Thyroid gland (tissue), 4 donors: ENCODE measurements around the gene GNG7. TPM values are rescaled to one million over a fixed set of nuclear protein-coding genes. Genes with fewer than 3 reads are reported as not detected.

ENCODE experiments used
- DNase-seq, 2 donors: peaks; one replicate each; pipeline ENCODE4 v3.0.0-alpha.2; 2019
- H3K27ac ChIP-seq, 3 donors: fragments of 200-600 bp; sonication (generic); 1 replicate in 2 of 3; 2 replicates in 1 of 3; pipeline ENCODE4 v1.5.1; 2016 to 2019; ENCODE audit warnings: mild to moderate bottlenecking in 1 of 3, moderate library complexity in 1 of 3
- H3K27me3 ChIP-seq: fragments of 200-600 bp; sonication (generic); one replicate; pipeline ENCODE4 v1.5.1; 2019
- H3K36me3 ChIP-seq, 2 donors: fragments of 200-600 bp; sonication (generic); one replicate each; pipeline ENCODE4 v1.5.1; 2016 to 2019
- H3K4me1 ChIP-seq, 2 donors: fragments of 200-600 bp; sonication (generic); one replicate each; pipeline ENCODE4 v1.5.1; 2017 to 2019
- H3K4me3 ChIP-seq, 3 donors: fragments of 200-600 bp; sonication (generic); replicated peaks in 1 of 3; 1 replicate in 2 of 3; 2 replicates in 1 of 3; pipeline ENCODE4 v1.5.1; 2016; ENCODE audit warnings: mild to moderate bottlenecking in 1 of 3
- H3K9me3 ChIP-seq: fragments of 200-600 bp; sonication (generic); one replicate; pipeline ENCODE4 v1.5.1; 2017
- POLR2A ChIP-seq, 2 donors: fragments of 450-650 bp; IDR thresholded peaks; one replicate each; pipeline ENCODE4 v1.6.1; 2017; ENCODE audit warnings: antibody characterized with exemption in 2 of 2, mild to moderate bottlenecking in 2 of 2, moderate library complexity in 1 of 2
- WGBS, 2 donors: methylation state at CpG; one replicate each; pipeline ENCODE4 v1.1.5; 2017; 5-methylcytosine and 5-hydroxymethylcytosine counted together
- intact Hi-C: fragments of 100-400 bp; cut with DNase I; formaldehyde crosslinking; loops from one replicate; pipeline ENCODE4 v1.15.1; 2023
- total RNA-seq, 4 donors: library from RNA; depleted of rRNA; stranded (reverse); fragments of >200 nt; gene quantifications; one replicate each; pipeline ENCODE4 v1.2.3, GENCODE V29; 2016
- TF ChIP-seq, protein P1 (sequence below), 6 experiments: fragments of 200-600 bp in 3 of 6; fragments of 450-650 bp in 3 of 6; sonication (generic) in 3 of 6; IDR thresholded peaks; one replicate each; pipeline ENCODE4 v1.5.1; 2016 to 2019; ENCODE audit warnings: antibody characterized with exemption in 6 of 6, mild to moderate bottlenecking in 2 of 6, inconsistent platforms in 1 of 6, moderate library complexity in 1 of 6

Gene GNG7
- total RNA-seq, 4 donors from 2014 or later = 3.8 to 6.9 (median 5.6) TPM

DNA sequence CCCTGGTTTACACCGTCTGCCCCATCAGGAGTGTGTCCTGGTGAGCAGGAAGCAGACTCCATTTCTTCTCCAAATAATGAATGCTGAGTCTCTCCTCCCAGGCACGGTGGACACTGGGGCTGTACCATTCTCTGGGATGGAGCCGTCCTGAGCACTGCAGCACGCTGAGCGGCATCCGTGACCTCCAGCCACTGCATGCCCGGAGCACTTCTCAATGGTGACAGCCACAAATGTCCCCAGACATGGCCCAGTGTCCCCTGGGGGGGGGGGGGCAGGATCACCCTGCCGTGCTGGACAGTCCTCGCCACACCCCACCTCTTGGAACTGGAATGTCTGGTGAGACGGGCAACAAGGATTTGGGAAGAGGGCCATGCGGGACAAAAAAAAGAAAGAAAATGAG, 37.4 kb downstream of the GNG7 start:
- no peak overlapping the region for H3K27ac ChIP-seq
- no peaks in the 10 kb centered on the region for H3K9me3 ChIP-seq
- WGBS, 2 donors = 94 to 95% methylated on average over 10 of the region's 11 CpGs
- DNase-seq = no peak
- H3K4me1 ChIP-seq = no peaks in the 10 kb centered on the region
- H3K36me3 ChIP-seq = no peaks in the 10 kb centered on the region
- TF ChIP-seq POLR2A (IDR thresholded peaks at IDR 0.05) = no peak
- H3K27me3 ChIP-seq = no peaks in the 10 kb centered on the region
- no peak overlapping the region for H3K4me3 ChIP-seq
- intact Hi-C loops = no loop called here

DNA sequence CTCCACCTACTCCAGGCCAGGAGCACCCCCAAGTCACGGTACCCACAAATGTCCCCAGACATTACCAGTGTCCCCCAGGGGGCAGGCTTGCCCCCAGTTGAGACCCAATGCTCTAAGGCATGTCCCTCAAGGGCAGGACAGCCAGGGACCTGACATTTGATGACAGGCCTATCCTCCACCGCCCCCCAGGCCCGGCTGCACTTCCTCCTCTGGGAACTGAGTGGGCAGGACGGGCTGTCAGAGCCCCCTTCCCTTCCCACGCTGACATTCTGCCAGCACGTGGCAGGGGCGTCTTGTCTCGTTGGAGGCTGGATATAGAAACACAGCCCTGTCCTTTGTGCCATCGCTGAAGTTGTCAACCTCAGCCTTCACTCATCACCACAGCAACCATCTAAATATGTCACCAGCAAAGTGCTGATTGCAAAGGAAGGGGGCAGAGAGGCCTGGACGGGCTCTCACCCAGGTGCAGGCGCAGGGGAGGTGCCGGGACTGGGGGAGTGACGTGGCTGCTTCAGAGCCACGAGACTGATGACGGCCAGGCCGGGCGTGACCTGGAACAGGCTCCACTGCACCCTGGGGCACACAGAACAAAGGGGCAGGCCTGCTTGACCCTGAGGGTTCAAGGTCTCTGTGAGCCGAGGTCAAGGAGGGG, 38.4 kb downstream of the GNG7 start:
- Histone ChIP-seq H3K27ac (no peak overlapping the region), H3K4me3 (no peak overlapping the region), H3K27me3 (no peaks in the 10 kb centered on the region), H3K9me3 (no peaks in the 10 kb centered on the region), H3K4me1 (no peaks in the 10 kb centered on the region), H3K36me3 (no peaks in the 10 kb centered on the region)
- intact Hi-C loops = no loop called here
- no peak for TF ChIP-seq POLR2A (IDR thresholded peaks at IDR 0.05)
- TF ChIP-seq, protein P1, sequence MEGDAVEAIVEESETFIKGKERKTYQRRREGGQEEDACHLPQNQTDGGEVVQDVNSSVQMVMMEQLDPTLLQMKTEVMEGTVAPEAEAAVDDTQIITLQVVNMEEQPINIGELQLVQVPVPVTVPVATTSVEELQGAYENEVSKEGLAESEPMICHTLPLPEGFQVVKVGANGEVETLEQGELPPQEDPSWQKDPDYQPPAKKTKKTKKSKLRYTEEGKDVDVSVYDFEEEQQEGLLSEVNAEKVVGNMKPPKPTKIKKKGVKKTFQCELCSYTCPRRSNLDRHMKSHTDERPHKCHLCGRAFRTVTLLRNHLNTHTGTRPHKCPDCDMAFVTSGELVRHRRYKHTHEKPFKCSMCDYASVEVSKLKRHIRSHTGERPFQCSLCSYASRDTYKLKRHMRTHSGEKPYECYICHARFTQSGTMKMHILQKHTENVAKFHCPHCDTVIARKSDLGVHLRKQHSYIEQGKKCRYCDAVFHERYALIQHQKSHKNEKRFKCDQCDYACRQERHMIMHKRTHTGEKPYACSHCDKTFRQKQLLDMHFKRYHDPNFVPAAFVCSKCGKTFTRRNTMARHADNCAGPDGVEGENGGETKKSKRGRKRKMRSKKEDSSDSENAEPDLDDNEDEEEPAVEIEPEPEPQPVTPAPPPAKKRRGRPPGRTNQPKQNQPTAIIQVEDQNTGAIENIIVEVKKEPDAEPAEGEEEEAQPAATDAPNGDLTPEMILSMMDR (IDR thresholded peaks at IDR 0.05) = no peak
- WGBS, 2 donors = 69 to 75% methylated on average over 9 to 17 of the region's 18 CpGs
- DNase-seq = no peak

DNA sequence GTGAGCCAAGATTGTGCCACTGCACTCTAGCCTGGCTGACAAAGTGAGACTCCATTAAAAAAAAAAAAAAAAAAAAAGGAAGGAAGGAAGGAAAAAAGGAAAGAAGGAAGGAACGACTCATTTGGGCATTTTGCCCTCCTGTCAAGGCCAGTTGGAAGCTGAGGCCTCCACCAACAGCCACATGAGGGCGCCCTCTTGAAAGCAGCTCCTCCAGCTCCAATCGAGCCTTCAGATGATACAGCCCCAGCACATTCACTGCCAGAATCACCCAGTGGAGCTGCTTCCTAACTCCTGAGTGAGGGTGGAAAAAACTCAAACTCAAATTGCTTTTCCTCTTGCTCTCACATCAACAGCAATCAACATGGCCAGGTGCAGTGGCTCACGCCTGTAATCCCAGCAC, 40.9 kb downstream of the GNG7 start:
- WGBS, 2 donors = 71 to 80% methylated on average over 4 of the region's 4 CpGs
- Histone ChIP-seq H3K9me3 (no peaks in the 10 kb centered on the region), H3K27me3 (no peaks in the 10 kb centered on the region), H3K4me1 (no peaks in the 10 kb centered on the region), H3K4me3 (no peak overlapping the region), H3K36me3 (no peaks in the 10 kb centered on the region), H3K27ac (no peak overlapping the region)
- TF ChIP-seq, protein P1 (IDR thresholded peaks at IDR 0.05) = no peak
- TF ChIP-seq POLR2A (IDR thresholded peaks at IDR 0.05) = no peak
- DNase-seq = no peak
- intact Hi-C loops = no loop called here

DNA sequence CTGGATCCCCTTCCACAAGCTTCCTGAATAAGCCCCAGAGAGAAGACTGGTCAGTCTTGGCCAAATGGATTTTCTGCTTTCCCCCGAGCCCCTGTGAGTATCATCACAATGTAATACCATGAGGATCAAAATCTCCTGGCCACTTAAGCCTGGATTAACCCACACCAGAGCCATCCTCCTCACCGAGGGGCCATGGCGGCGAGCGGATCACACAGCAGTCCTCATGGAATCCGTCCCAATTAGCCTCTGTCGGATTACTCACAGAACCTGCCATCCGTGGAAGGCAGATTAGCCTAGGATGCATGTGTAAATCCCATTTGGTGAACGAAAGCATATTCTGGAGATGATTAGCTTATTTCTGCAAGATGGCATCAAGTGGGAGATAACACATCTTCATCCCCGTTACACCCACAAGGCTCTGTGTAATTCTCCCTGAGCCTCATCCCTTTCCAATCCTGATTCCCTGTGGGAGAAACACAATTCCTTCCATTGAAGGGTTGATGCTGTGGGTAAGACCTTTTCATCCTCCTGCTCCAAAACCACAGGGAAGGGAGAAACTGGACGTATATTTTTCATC, 42.5 kb downstream of the GNG7 start:
- DNase-seq = no peak
- H3K27me3 ChIP-seq = no peaks in the 10 kb centered on the region
- TF ChIP-seq, protein P1 (IDR thresholded peaks at IDR 0.05) = no peak
- no peak for TF ChIP-seq POLR2A (IDR thresholded peaks at IDR 0.05)
- H3K27ac ChIP-seq = no peak overlapping the region
- intact Hi-C loops = no loop called here
- H3K9me3 ChIP-seq = no peaks in the 10 kb centered on the region
- no peaks in the 10 kb centered on the region for H3K4me1 ChIP-seq
- 88 to 92% methylated on average over 11 of the region's 11 CpGs for WGBS, 2 donors
- H3K36me3 ChIP-seq = no peaks in the 10 kb centered on the region
- H3K4me3 ChIP-seq = no peak overlapping the region

DNA sequence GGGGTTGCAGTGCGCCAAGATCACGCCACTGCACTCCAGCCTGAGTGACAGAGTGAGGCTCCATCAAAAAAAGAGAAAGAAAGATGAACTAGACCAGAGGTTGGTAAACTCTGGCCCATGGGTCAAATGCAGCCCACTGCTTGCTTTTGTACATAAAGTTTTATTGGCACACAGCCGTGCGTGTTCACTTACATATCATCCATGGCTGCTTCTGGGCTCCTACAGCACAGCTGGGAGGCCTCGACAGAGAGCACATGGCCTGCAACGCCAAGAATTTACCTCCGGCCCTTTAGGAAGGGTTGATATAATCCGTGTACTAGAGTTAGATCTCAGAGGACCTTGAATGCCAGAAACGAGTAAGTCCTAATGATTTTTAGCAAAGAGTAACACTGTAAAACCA, 46.0 kb downstream of the GNG7 start:
- Histone ChIP-seq H3K4me1 (no peaks in the 10 kb centered on the region), H3K27me3 (no peaks in the 10 kb centered on the region), H3K36me3 (no peaks in the 10 kb centered on the region), H3K9me3 (no peaks in the 10 kb centered on the region), H3K27ac (no peak overlapping the region), H3K4me3 (no peak overlapping the region)
- 90 to 96% methylated on average over 9 of the region's 9 CpGs for WGBS, 2 donors
- no peak for TF ChIP-seq POLR2A (IDR thresholded peaks at IDR 0.05)
- TF ChIP-seq, protein P1 (IDR thresholded peaks at IDR 0.05) = no peak
- intact Hi-C loops = no loop called here
- DNase-seq = no peak
